DOHH2 (cell line): ENCODE data around the gene STMN3.

Experiments used
- H3F3A ChIP-seq: fragments of 200-600 bp; sonication (generic), shearing (Covaris generic); 2 replicates; pipeline ENCODE4 v1.6.0; 2016; ENCODE audit warnings: antibody characterized with exemption, mild to moderate bottlenecking; ENCODE audit not compliant: control insufficient read depth, insufficient read depth
- H3K27ac ChIP-seq: fragments of 200-600 bp; sonication (generic); 2 replicates; pipeline ENCODE4 v1.5.1; 2014; ENCODE audit warnings: low read depth, mild to moderate bottlenecking, low read length, moderate library complexity
- H3K27me3 ChIP-seq: fragments of 200-600 bp; sonication (generic); 2 replicates; pipeline ENCODE4 v1.6.1; 2014; ENCODE audit warnings: mild to moderate bottlenecking, low read length, mixed read lengths; ENCODE audit not compliant: control insufficient read depth
- H3K36me3 ChIP-seq: fragments of 200-600 bp; sonication (generic); 2 replicates; pipeline ENCODE4 v1.6.1; 2014; ENCODE audit warnings: mild to moderate bottlenecking, low read length, moderate library complexity, mixed read lengths; ENCODE audit not compliant: control insufficient read depth
- H3K4me1 ChIP-seq: fragments of 200-600 bp; sonication (generic); 2 replicates; pipeline ENCODE4 v1.6.1; 2014; ENCODE audit warnings: mild to moderate bottlenecking, low read length, mixed read lengths; ENCODE audit not compliant: control insufficient read depth
- H3K4me2 ChIP-seq: fragments of 200-600 bp; sonication (generic); 2 replicates; pipeline ENCODE4 v1.6.0; 2014; ENCODE audit warnings: mild to moderate bottlenecking, low read length, moderate library complexity
- H3K4me3 ChIP-seq: fragments of 200-600 bp; sonication (generic); 2 replicates; pipeline ENCODE4 v1.5.1; 2014; ENCODE audit warnings: mild to moderate bottlenecking, low read length, mixed read lengths
- H3K79me2 ChIP-seq: fragments of 200-600 bp; sonication (generic); 2 replicates; pipeline ENCODE4 v1.6.1; 2014; ENCODE audit warnings: mild to moderate bottlenecking, low read length, mixed read lengths; ENCODE audit not compliant: control insufficient read depth
- H3K9me2 ChIP-seq: fragments of 200-600 bp; sonication (generic); replicated peaks from 2 replicates; pipeline ENCODE4 v1.6.1; 2014; ENCODE audit warnings: mild to moderate bottlenecking, low read length, mixed read lengths; ENCODE audit not compliant: control insufficient read depth
- H3K9me3 ChIP-seq: fragments of 200-600 bp; sonication (generic); 2 replicates; pipeline ENCODE4 v1.6.1; 2014; ENCODE audit warnings: antibody characterized with exemption, low read length, mixed read lengths; ENCODE audit not compliant: control insufficient read depth, insufficient read depth
- H4K20me1 ChIP-seq: fragments of 200-600 bp; sonication (generic); 2 replicates; pipeline ENCODE4 v1.6.0; 2014; ENCODE audit warnings: low read depth, mild to moderate bottlenecking, antibody characterized with exemption, low read length, moderate library complexity; ENCODE audit not compliant: control insufficient read depth, insufficient read depth
- EZH2phosphoT487 ChIP-seq: fragments of 200-600 bp; sonication (generic); IDR thresholded peaks from 2 replicates; pipeline ENCODE4 v1.6.1; 2017; ENCODE audit warnings: borderline replicate concordance, mild to moderate bottlenecking, antibody characterized with exemption, low read length, moderate library complexity, mixed read lengths
- TF ChIP-seq, protein P1 (sequence below): fragments of 200-600 bp; sonication (generic); IDR thresholded peaks from one replicate; pipeline ENCODE4 v1.5.1; 2014; ENCODE audit warnings: antibody characterized with exemption, mild to moderate bottlenecking, low read depth, low read length; ENCODE audit not compliant: poor library complexity, severe bottlenecking

The STMN3 gene

DNA sequence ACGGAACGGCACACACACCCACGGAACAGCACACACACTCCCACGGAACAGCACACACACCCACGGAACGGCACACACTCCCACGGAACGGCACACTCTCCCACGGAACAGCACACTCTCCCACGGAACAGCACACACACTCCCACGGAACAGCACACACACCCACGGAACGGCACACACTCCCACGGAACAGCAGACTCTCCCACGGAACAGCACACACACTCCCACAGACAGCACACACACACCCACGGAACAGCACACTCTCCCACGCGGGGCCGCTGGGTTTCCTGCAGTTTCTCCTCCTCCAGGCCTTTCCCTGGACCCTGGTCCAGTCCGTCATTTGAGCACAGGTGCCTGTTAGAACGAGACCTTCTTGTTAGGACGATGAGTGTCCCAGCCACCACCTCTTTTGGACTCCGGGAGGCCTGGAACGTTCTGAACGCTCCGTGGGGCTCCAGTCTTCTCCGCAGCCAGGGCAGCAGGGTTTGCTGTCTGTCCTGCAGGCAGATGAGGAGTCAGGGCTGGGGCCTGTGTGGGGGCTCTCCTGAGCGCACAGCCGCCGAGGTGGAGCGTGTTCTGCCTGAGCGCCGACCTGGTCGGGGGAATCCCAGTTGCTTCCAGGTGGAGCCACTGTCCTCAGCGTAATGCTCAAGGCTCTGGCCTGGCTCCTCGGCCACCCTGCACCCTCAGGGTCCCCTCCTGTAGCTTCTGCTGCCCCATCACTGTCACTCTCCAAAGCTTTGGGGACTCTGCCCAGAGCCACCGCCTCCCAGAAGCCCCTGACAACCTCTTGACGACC is 25.6 kb upstream of the STMN3 start:
- no peak overlapping the region for H3K4me2 ChIP-seq
- H3K9me3 ChIP-seq: no peaks in the 10 kb centered on the region
- H3K27ac ChIP-seq: no peak overlapping the region
- no peak overlapping the region for H3K4me3 ChIP-seq
- no peak for TF ChIP-seq EZH2phosphoT487
- TF ChIP-seq, protein P1, sequence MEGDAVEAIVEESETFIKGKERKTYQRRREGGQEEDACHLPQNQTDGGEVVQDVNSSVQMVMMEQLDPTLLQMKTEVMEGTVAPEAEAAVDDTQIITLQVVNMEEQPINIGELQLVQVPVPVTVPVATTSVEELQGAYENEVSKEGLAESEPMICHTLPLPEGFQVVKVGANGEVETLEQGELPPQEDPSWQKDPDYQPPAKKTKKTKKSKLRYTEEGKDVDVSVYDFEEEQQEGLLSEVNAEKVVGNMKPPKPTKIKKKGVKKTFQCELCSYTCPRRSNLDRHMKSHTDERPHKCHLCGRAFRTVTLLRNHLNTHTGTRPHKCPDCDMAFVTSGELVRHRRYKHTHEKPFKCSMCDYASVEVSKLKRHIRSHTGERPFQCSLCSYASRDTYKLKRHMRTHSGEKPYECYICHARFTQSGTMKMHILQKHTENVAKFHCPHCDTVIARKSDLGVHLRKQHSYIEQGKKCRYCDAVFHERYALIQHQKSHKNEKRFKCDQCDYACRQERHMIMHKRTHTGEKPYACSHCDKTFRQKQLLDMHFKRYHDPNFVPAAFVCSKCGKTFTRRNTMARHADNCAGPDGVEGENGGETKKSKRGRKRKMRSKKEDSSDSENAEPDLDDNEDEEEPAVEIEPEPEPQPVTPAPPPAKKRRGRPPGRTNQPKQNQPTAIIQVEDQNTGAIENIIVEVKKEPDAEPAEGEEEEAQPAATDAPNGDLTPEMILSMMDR: no peak
- H3K9me2 ChIP-seq: no peaks in the 10 kb centered on the region
- H3K36me3 ChIP-seq: peaks cover 25% of the 10 kb centered on the region
- H3F3A ChIP-seq: no peaks in the 10 kb centered on the region
- H3K4me1 ChIP-seq: no peaks in the 10 kb centered on the region
- H4K20me1 ChIP-seq: no peaks in the 10 kb centered on the region
- no peaks in the 10 kb centered on the region for H3K79me2 ChIP-seq
- no peaks in the 10 kb centered on the region for H3K27me3 ChIP-seq

DNA sequence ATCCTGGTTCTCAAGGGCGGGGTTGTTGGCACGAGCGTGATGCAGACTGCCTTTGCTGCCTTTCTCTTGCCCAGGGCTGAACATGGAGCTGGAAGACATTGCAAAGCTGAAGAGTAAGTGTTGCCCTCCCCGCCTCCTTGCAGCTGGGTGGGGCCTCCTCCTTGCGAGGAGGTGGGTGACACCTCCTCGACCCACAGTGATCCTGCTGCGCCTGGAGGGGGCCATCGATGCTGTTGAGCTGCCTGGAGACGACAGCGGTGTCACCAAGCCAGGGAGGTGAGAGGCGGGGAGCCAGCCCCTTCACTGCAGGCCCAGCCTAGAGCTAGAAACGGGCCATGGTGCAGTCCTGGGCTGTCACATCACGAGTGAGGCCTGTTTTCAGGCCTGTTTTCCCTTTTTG is 24.8 kb upstream of the STMN3 start:
- no peaks in the 10 kb centered on the region for H3K9me2 ChIP-seq
- H3K4me1 ChIP-seq: no peaks in the 10 kb centered on the region
- no peaks in the 10 kb centered on the region for H3K9me3 ChIP-seq
- H3K4me2 ChIP-seq: no peak overlapping the region
- no peaks in the 10 kb centered on the region for H3K79me2 ChIP-seq
- no peaks in the 10 kb centered on the region for H4K20me1 ChIP-seq
- no peaks in the 10 kb centered on the region for H3F3A ChIP-seq
- H3K27ac ChIP-seq: no peak overlapping the region
- no peak overlapping the region for H3K4me3 ChIP-seq
- H3K27me3 ChIP-seq: no peaks in the 10 kb centered on the region
- H3K36me3 ChIP-seq: peaks cover 28% of the 10 kb centered on the region
- TF ChIP-seq EZH2phosphoT487: no peak
- TF ChIP-seq, protein P1: no peak

DNA sequence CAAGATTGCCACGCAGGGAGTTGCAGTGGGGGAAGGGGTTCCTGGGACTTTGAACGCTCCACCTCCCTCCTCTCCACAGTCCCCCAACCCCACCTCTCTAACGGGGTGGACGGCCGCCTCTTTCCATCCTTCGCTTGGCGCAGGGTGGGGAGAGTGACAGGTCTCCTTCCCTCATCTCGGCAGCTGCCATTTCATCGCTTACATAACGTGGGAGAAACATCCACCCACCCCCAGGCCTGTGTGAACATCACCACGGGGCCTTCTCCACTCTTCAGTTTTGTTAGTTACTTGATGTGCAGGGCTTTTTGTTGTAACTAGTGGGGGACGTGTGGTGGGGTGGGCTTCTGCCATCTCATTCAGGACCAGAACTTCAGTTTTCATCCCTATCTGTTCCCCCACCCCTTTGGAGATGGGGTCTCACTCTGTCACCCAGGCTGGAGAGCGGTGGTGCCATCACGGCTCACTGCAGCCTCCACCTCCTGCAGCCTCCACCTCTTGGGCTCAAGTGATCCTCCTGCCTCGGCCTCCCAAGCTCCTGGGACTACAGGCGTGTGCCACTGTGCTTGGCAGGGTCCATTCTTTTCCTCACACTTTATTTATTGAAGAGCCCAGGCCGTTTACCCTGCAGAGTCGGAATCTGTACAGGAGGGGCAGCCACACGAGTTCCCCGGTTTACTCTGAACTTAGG is 22.6 kb upstream of the STMN3 start:
- no peaks in the 10 kb centered on the region for H4K20me1 ChIP-seq
- no peaks in the 10 kb centered on the region for H3K79me2 ChIP-seq
- no peaks in the 10 kb centered on the region for H3K9me2 ChIP-seq
- peaks cover 24% of the 10 kb centered on the region for H3K36me3 ChIP-seq
- H3K4me1 ChIP-seq: no peaks in the 10 kb centered on the region
- H3K4me3 ChIP-seq: no peak overlapping the region
- H3K27me3 ChIP-seq: no peaks in the 10 kb centered on the region
- no peaks in the 10 kb centered on the region for H3K9me3 ChIP-seq
- no peak overlapping the region for H3K27ac ChIP-seq
- no peaks in the 10 kb centered on the region for H3F3A ChIP-seq
- H3K4me2 ChIP-seq: no peak overlapping the region
- TF ChIP-seq EZH2phosphoT487: no peak
- TF ChIP-seq, protein P1: no peak
